GM18951 (cell line): ENCODE results near the gene CNTN1.

ENCODE experiments used
- POLR2A ChIP-seq: IDR thresholded peaks from 4 replicates; pipeline ENCODE4 v1.6.1; 2011; ENCODE audit warnings: mild to moderate bottlenecking; ENCODE audit not compliant: insufficient read length, insufficient read depth; ENCODE audit errors: extremely low read depth
- in situ Hi-C: fragments of 300-500 bp; cut with MboI; formaldehyde crosslinking; loops from one replicate; pipeline ENCODE4 v1.12.0; 2022; ENCODE audit warnings: low sequenced_read_pairs, mixed read lengths, inconsistent platforms; ENCODE audit not compliant: unreplicated experiment

CNTN1 gene

DNA sequence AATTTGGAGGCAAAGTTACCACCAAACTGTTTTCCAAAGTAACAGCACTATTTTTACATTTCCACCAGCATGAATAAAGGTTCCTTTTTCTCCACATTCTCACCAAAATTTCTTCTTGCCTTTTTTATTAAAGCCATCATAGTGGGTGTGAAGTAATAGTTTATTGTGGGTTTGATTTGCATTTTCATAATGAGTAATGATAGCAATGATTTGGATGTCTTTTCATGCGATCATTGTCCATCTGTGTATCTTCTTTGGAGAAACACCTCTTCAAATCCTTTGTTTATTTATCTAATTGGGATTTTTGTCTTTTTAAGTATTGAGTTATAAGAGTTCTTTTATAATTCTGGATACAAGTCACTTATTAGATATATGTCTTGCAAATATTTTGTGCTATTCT lies 172.7 kb downstream of the CNTN1 start:
- in situ Hi-C loops: no loop called here
- TF ChIP-seq POLR2A: no peak

DNA sequence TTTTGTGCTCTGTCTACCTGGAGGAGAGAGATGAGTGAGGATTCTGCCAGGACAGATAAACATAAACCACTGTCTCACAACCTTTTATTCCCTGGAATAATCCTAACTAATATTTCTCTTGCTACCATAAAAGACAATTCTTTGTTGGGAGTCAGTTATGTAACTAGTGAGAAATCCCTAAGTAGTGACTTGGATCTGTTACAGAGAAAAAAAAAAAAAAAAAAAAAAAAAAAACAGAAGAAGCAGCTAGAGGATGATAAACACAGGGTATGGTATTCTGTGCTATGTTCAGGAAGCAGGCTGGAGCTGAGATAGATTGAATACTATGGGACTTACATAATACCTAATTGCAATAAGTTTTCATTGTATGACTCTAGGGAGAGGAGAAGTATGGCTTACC lies 178.7 kb downstream of the CNTN1 start:
- in situ Hi-C loops: no loop called here
- TF ChIP-seq POLR2A: no peak

DNA sequence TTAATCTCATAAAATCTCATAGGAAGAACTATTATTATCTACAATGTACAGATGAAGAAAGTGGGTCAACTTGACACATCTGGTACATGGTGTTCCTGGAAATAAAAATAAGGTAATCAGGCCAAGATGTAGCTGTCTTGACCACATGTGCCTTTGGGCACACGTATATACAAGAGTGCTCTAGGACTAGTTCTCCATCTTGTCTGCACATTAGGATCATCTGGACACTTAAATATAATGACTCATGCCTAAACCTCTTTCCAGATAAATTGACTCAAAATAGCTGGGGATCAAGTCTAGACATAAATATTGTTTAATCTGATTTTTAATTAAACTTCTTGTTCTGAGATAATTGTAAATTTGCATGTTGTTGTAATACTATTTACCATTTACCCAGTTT lies 182.6 kb downstream of the CNTN1 start:
- no peak for TF ChIP-seq POLR2A
- in situ Hi-C loops: no loop called here

DNA sequence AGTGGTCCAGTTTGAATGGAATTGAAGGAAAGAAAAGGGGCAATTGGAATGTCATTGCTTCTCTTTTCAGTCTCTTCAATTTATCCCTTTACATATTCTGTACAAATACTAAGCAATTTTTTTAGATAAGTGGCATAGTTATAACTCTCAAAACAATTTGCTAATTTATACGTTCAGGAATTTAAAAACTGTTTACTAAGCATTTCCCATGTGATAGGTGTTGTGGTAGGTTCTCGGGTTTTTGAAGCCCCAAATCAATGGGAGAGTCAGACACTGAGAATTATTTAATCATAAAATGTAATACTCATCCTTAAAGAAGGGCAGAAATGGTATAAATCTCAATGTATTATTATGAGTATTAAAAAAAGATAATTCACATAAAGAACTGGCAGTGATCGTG lies 197.1 kb downstream of the CNTN1 start:
- in situ Hi-C loops: no loop called here
- TF ChIP-seq POLR2A: no peak

DNA sequence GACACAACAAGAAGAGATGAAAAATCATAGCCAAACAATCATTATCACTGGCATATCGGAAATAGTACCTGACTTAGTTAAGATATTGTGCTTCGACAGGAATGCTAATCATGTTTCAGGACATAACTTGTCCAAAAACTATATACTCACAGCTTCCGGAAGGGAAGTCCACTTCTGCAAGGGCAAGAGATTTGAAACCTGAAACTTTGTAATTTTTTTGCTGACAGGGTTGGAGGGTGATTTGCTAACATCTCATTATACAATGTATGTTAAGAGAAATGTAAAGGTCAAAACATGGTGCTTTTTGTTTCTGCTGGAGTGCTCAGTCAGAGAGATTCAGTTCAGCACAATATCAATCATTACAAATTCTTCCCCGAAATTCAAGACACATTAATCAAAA lies 200.3 kb downstream of the CNTN1 start:
- no peak for TF ChIP-seq POLR2A
- in situ Hi-C loops: no loop called here

DNA sequence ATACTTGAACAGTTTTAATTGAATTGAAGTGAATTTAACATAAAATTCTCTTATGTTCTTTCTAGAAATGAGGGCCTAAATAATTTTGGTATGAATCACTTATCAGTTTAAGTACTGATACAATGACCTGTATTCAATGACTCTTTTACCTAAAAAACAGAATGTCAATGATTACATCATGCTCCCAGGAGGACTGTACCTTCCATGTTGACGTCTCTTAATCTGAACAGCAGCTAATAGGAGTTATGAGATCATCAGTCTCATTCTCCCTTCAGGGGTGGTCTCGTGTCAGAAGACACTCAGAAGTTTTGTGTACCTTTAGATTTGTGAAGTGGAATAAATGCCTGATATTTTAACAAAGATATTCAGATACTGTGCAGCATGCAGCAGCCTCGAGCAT lies 206.3 kb downstream of the CNTN1 start:
- in situ Hi-C loops: no loop called here
- no peak for TF ChIP-seq POLR2A

DNA sequence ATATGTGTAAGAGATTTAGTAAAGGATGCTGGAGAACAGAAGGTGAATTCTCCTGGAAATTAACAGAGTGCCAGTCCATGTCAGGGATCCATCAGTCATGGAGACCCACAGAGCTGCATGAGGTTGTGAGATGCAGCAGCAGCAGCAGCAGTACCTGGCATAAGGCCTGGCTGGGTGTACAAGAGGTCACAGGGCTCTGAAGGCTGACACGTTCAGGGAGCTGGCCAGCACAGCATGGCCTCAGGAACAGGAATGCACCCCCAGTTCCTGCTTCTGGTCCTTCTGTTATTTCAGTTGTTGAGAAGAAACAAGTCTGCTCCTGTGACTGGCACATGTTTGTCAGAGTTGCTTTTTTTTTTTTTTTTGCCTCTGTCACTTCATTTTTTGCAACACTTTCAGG lies 210.8 kb downstream of the CNTN1 start:
- in situ Hi-C loops: no loop called here
- TF ChIP-seq POLR2A: no peak

DNA sequence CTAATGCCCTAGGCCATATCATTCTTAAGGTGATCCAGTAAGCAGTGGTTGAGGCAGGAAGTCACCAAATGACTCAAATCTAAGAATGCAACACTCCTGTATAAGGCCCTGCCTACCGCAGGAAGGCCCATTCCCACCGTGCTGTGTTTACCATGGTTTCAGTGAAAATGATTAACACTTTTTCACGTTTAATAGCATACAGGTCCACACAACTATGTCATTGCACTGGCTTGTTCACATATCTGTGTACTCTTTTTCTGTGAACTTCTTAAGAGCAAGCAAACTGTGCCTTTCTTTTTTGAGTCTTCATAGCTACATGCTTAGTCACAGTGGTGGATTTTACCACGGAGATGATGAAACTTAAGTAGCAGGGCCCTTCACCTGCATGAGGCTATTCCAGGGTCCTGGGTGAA lies 214.9 kb downstream of the CNTN1 start:
- TF ChIP-seq POLR2A: no peak
- in situ Hi-C loops: no loop called here

DNA sequence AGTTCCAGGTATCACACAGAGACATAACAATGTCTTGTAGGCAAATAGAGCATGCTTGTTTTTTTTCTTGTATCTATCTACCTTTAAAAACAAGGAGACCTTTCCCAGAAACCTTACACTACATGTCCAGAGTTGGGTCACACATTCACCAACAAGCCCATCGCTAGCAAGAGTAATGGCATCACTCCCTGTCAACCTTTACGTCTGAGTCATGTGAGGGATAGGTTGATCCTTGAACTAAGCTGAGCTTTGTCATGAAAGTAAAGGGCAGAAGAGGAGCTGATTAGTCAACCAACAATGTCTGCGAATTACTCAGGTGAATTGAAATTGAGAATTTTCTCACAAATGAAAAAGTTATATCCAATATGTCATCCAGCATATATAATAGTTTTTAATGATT lies 219.4 kb downstream of the CNTN1 start:
- no peak for TF ChIP-seq POLR2A
- in situ Hi-C loops: no loop called here

DNA sequence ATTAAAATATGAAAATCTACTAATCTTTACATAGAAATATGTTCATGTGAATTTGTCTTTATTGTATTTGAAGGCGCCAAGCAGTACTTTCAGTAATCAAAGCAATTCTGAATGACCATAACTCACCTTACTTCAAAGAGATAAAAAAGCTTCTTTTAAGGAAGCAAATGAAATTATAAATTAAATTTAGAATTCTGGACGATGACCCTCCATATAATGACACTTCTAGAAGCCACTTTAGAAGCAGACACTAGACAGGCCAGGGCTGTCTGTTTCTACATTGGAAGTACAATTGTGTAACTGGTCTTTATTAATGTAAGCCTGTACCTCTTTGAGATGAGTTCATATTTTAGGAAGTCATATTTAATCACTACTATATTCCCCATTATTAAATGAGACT lies 222.9 kb downstream of the CNTN1 start:
- in situ Hi-C loops: no loop called here
- TF ChIP-seq POLR2A: no peak

DNA sequence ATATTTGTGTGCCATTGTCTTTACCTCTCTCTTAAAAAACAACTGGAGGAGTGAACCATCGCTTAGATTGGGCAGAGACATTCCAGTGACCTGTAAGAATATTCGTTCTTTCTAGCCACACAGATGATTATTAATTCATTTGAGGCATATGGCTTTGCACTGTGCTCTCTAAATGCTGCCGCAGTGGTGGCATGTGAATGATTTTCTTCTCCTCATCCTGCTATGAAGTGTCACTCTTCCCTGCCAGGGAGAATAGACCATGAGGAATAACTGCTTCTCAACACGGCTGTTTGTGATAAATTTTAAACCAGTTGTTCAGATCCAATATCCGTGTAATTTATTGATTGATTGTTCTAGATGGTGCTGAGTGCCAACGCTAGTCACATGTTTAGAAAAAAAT lies 225.3 kb downstream of the CNTN1 start:
- in situ Hi-C loops: no loop called here

DNA sequence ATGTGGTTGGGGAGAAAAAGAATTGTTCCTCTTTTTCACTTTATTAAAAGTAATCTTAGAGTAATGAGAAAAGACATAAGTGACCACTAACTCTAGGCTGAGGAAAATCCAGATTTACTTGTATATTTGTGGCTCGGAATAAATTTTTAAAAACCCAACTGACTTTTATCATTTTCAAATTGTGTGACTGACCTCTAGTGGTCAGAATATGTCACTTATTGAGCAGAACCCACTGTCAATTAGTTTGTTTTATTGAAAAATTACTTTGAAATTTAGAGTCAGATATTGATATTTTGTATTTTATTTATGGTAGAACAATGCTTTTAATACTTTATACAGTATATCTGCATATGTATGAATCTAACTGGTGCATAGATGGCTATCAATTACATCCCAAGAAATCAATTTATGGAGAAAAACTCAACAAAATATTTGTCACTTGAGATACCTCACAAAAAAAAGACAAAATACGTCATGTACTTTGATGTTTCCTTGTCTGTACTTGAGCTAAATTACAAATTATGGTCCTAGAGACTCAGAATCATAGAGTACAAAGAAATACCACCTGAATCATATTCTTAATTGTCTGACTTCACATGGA lies 229.4 kb downstream of the CNTN1 start:
- in situ Hi-C loops: loop anchor here (10.0 kb wide), 1 partner anchor 297 kb away; no protein-coding TSS in a partner anchor
- no peak for TF ChIP-seq POLR2A

More for the DNA sequence above, 225.3 kb downstream of the CNTN1 start:
- no peak for TF ChIP-seq POLR2A

DNA sequence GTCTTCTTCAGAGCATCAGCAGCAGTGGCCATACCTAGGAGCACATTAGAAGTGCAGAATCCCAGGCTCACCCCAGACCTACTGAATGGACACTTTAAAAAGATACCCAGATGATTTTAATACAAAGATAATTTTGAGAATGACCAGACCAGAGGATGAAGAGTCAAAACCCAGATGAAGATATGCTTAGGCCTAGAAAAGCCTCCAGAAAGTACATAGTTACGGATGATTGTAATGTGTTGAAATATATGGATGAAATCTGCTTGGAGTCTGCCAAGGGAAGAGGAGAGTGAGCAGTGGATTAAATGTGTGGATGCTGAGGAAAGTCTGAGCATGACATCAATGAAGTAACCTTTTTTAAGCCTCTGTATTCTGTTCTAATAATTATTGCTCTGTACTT lies 245.7 kb downstream of the CNTN1 start:
- no peak for TF ChIP-seq POLR2A
- in situ Hi-C loops: no loop called here

DNA sequence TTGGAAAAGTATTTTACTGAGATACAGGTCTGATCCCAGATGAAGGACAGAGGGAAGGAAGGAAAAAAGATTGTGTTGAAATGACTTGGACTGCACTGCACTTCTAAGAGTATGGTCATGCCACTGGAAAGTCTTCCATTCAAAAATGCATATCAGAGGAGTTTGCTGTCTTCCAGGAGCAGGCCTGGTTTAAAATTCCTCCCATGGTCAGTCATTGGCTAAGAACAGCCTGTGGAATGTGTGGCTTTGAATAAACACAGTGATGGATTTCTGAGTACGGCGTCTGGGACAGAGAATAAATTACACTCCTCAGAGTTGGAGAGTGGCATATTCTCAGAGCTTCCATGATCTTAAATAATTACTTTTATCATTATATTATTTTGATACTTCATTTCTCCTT lies 250.1 kb downstream of the CNTN1 start:
- no peak for TF ChIP-seq POLR2A
- in situ Hi-C loops: no loop called here

DNA sequence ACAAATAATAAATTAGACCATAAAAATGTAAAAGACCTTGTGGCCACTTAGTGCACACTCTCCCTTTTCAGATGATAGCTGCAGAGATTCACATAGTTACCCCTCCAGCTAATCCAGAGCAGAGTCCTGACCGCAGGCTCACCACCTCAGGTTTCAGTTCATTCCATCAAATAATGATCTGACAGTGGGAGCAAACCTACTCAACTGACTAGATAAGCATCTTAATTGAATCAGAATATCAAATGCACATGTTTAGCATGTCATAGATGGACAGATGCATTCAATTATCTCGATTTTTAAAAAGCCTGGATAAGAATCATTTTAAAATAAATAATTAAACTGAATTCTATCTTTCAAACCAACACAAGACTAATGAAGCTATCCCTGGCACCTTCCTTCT lies 253.5 kb downstream of the CNTN1 start:
- in situ Hi-C loops: no loop called here
- TF ChIP-seq POLR2A: no peak
